ENCODE data around the gene FAM163A. TPM values are rescaled to one million over a fixed set of nuclear protein-coding genes. Genes with fewer than 3 reads are reported as not detected.

The FAM163A gene
- total and polyA plus RNA-seq, 3 donors from 2014 or later = 3.5 to 6.6 (median 6.0) TPM

DNA sequence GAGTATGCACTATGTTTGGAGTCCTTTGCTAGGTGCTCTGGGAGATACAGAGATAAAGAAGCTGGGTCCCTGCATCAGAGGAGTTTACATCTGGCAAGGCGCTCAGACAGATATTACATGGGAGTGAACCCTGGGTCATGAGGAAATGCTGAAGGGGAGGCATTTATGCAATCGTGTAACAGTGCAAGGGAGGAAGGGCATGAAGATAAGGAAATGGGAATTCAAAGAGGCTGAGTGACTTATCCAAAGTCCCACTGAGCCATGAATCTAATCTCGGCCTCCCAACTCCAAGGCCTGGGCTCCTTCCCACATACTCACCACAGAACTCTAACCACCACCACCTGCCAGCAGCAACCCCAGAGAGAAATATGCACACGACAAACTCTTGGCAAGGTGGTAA is 51.6 kb downstream of the FAM163A start:
- Histone ChIP-seq H3K4me3 (no peak overlapping the region), H3K36me3 (ENCODE audit: low read depth, missing control alignments) (no peaks in the 10 kb centered on the region), H3K9me3 (no peaks in the 10 kb centered on the region), H3K27me3 (no peaks in the 10 kb centered on the region), H3K27ac (no peak overlapping the region), H3K4me1 (peaks cover 5% of the 10 kb centered on the region)
- intact Hi-C loops (cut with DNase I; ENCODE audit: low total_unique reads) = no loop called here
- 50 to 61% methylated on average over 4 of the region's 4 CpGs for WGBS, 2 donors
- TF ChIP-seq POLR2A (IDR thresholded peaks at IDR 0.05) = no peak
- TF ChIP-seq, protein P1, sequence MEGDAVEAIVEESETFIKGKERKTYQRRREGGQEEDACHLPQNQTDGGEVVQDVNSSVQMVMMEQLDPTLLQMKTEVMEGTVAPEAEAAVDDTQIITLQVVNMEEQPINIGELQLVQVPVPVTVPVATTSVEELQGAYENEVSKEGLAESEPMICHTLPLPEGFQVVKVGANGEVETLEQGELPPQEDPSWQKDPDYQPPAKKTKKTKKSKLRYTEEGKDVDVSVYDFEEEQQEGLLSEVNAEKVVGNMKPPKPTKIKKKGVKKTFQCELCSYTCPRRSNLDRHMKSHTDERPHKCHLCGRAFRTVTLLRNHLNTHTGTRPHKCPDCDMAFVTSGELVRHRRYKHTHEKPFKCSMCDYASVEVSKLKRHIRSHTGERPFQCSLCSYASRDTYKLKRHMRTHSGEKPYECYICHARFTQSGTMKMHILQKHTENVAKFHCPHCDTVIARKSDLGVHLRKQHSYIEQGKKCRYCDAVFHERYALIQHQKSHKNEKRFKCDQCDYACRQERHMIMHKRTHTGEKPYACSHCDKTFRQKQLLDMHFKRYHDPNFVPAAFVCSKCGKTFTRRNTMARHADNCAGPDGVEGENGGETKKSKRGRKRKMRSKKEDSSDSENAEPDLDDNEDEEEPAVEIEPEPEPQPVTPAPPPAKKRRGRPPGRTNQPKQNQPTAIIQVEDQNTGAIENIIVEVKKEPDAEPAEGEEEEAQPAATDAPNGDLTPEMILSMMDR (IDR thresholded peaks at IDR 0.05) = no peak
- DNase-seq = peak; percentile 30

DNA sequence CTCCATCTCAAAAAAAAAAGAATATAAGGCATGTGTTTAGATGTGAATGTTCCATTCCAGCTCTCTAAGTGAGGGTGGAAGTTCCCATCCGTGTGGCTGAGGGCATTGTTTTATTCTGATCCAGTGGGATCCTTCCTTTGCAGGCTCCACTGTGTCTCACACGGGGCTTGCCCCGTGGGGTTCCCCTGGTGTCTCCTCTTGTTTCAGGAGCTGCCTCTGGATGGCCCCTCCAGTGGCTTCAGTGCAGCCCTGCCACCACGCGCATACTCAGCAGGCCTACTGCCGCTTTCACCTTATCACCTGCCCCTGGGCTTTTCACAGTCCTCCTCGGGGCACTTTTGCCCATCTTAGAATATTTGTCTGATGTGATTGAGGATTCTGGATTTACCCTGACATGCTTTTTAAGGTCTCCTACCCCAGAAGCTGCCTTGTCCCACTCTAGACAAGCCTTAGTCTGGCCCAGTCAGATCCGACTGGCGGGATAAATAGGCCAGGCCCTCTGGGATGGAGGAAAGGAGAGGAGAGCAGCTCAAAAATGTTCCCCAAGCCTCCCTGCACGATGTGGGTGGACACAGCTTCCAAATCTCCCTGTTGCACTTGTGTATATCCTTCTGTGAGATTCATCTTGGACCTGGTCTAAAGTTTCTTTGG is 55.2 kb downstream of the FAM163A start:
- DNase-seq = no peak
- intact Hi-C loops (cut with DNase I; ENCODE audit: low total_unique reads) = no loop called here
- TF ChIP-seq, protein P1 (IDR thresholded peaks at IDR 0.05) = no peak
- no peak for TF ChIP-seq POLR2A (IDR thresholded peaks at IDR 0.05)
- Histone ChIP-seq H3K27me3 (no peaks in the 10 kb centered on the region), H3K4me3 (no peak overlapping the region), H3K36me3 (ENCODE audit: low read depth, missing control alignments) (no peaks in the 10 kb centered on the region), H3K27ac (no peak overlapping the region), H3K9me3 (no peaks in the 10 kb centered on the region), H3K4me1 (peaks cover 5% of the 10 kb centered on the region)
- WGBS, 2 donors = 93 to 98% methylated on average over 8 to 10 of the region's 10 CpGs

DNA sequence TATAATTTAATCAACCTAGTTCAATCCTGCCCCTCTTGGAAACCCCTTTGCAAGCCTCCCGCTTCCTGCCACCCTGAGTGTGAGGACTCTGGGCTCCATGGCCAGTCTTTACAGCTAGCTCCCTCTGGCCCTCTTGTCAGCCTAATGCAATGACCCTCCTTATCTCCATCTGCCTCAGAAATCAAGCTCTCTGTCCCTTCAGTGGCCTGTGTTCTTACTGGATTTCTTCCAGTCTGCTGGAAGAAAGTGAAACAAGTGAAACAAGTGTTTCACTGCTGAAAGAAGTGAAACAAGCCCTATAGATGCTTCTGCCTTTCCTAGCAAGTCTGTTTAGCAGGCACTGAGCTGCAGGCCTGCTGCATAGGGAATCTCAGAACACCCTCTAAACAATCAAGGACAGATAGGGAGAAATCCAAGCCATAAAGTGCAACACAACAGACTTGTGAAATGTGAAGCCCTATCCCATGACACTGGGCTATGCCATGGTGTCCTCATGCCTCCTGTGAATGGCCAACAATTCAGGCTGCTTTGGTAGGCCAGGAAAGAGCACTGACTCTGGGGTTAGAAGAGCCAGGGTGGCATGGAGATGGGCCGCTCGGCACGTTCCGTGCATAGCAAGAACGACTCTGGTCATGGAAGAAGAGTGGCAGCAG is 55.9 kb downstream of the FAM163A start:
- Histone ChIP-seq H3K4me1 (peaks cover 5% of the 10 kb centered on the region), H3K27me3 (no peaks in the 10 kb centered on the region), H3K27ac (no peak overlapping the region), H3K36me3 (ENCODE audit: low read depth, missing control alignments) (no peaks in the 10 kb centered on the region), H3K9me3 (no peaks in the 10 kb centered on the region), H3K4me3 (no peak overlapping the region)
- WGBS, 2 donors = 91 to 92% methylated on average over 6 of the region's 6 CpGs
- TF ChIP-seq, protein P1 (IDR thresholded peaks at IDR 0.05) = no peak
- TF ChIP-seq POLR2A (IDR thresholded peaks at IDR 0.05) = no peak
- intact Hi-C loops (cut with DNase I; ENCODE audit: low total_unique reads) = no loop called here
- DNase-seq = no peak

DNA sequence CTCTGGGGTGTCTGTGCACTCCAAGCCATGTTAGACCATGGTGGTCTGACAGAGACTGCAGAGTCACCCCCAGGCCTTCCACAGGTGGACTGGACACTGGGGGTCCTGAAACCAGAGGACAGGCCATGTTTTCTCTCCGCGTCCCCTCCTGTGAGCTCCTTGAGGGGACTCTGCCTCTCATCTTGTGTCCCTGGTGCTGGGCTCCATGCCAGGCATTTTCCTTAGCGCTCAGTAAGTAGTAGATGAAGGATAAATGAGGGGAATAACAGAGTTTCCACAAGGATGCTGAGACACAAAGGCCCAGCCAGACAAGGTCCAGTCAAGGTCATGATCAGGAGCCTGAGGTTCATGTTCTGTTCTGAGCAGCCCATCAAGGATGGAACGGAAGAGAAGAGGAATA is 57.4 kb downstream of the FAM163A start:
- no peaks in the 10 kb centered on the region for H3K4me1 ChIP-seq
- H3K27me3 ChIP-seq = no peaks in the 10 kb centered on the region
- DNase-seq = no peak
- no peak overlapping the region for H3K4me3 ChIP-seq
- H3K27ac ChIP-seq = no peak overlapping the region
- intact Hi-C loops (cut with DNase I; ENCODE audit: low total_unique reads) = no loop called here
- no peaks in the 10 kb centered on the region for H3K36me3 ChIP-seq (ENCODE audit: low read depth, missing control alignments)
- TF ChIP-seq POLR2A (IDR thresholded peaks at IDR 0.05) = no peak
- TF ChIP-seq, protein P1 (IDR thresholded peaks at IDR 0.05) = no peak
- no peaks in the 10 kb centered on the region for H3K9me3 ChIP-seq
- 88 to 100% methylated on average over 4 of the region's 4 CpGs for WGBS, 2 donors

DNA sequence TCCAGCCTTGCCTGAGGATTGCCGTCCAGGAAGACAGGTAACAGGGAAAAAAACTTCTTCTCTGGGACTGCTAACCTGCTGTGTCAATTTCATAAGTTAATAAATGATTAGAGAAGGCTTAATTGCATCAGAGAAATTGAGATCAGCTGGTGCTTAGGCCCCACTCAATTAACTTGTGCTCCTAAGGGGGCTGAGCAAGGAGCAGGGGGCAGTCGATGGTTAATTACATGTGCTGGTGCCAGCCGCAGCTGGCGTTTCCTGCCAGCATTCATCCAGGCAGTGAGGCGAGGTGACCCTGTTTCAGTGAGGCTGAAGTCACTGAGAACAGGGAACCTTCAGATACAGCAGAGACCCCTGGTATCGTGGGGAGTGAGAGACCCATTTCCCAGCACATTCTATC is 60.0 kb downstream of the FAM163A start:
- H3K27ac ChIP-seq = no peak overlapping the region
- intact Hi-C loops (cut with DNase I; ENCODE audit: low total_unique reads) = no loop called here
- no peak overlapping the region for H3K4me3 ChIP-seq
- 84 to 87% methylated on average over 6 of the region's 6 CpGs for WGBS, 2 donors
- DNase-seq = no peak
- H3K36me3 ChIP-seq (ENCODE audit: low read depth, missing control alignments) = no peaks in the 10 kb centered on the region
- H3K4me1 ChIP-seq = no peaks in the 10 kb centered on the region
- H3K9me3 ChIP-seq = no peaks in the 10 kb centered on the region
- TF ChIP-seq POLR2A (IDR thresholded peaks at IDR 0.05) = no peak
- TF ChIP-seq, protein P1 (IDR thresholded peaks at IDR 0.05) = no peak
- H3K27me3 ChIP-seq = no peaks in the 10 kb centered on the region

All from testis (tissue), 3 donors.